HG02642 (cell line): ENCODE measurements around the gene VGLL3.

Experiments
- ATAC-seq: cut with Tn5 transposase; IDR thresholded peaks from one replicate; pipeline ENCODE4 v1.9.1; 2021; ENCODE audit warnings: mild to moderate bottlenecking; ENCODE audit not compliant: unreplicated experiment, poor library complexity

VGLL3 gene

GRCh38 chr3:86958534-86958933 is 32.4 kb downstream of the VGLL3 start:
- no peak for ATAC-seq

DNA sequence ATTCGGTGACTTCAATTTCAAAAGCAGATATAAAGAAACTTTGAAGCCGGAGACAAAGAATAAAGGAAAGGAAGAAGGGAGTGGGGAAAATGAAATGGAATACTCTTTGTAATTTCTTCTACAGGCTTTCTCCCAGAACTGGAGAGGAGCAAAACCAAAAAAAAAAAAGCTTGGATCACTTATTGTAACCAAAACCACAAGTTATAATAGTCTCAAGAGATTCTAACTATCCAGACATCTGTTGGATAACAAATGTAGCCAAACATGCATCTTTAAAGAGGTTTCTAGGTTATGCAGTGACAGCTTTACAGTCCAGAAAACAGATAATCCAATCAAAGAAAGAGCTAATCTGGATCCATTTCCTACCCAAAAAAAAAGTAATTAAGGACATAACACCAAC is 36.2 kb downstream of the VGLL3 start:
- no peak for ATAC-seq

GRCh38 chr3:86954226-86954625 is 36.7 kb downstream of the VGLL3 start:
- ATAC-seq, result no peak

GRCh38 chr3:86951322-86951721 is 39.6 kb downstream of the VGLL3 start:
- ATAC-seq, result no peak

DNA sequence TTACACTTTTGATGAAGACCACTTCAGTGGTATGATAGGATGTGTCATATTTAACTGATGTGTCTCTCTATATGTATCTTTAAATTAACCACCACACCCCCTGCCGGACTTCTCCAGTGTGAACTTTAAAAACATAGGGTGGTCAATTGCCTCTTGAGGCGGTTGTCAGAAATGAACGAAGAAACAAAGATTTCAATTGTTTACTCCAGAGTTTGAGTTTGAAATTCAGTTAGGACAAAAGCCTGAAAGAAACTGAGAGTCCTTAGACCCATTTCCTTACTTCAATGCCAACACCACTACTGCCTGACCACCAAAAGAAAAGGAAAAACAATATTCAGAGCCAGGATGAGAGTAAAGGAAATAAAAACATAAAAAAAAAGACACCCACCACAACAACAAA is 40.2 kb downstream of the VGLL3 start:
- ATAC-seq, result no peak

DNA sequence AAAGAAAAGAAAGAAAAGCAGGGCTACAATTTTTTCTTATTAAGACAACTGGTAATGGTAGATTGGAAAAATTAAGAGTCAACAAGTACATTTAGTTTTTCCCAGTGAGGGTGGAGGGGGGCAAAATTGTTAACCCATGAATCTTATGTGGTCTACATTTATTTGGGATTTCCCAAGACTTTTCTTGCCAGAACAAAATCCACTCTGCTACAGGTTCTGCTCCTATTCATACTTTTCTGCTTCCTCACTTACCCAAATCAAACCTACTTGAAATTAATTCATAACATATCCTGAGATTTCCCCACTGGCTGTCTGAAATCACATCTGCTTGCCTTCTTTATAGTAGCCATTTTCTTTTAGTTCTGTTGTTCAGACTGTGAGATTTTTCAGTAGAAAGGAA is 41.1 kb downstream of the VGLL3 start:
- ATAC-seq, result no peak

DNA sequence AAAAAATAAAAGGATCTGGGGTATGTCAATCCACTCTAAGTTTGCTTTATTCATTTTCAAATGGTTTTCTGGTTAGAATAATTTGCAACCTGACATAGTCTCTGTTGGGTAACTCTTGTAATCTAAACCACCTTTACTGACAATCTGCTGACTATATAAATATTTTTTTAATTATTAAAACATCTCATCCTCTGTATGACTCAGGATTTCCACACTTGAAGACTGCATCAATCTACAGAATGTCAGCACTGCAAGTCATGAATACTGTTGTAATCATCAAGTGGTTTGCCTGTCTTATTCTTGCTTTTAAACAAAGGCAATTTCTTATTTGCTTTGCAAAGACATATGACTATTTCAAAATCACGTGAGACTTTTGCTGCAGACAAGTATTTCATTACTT is 42.1 kb downstream of the VGLL3 start:
- ATAC-seq, result no peak

- no peak for ATAC-seq
These were observed 48.7 kb downstream of the VGLL3 start for GRCh38 chr3:86942206-86942605.

DNA sequence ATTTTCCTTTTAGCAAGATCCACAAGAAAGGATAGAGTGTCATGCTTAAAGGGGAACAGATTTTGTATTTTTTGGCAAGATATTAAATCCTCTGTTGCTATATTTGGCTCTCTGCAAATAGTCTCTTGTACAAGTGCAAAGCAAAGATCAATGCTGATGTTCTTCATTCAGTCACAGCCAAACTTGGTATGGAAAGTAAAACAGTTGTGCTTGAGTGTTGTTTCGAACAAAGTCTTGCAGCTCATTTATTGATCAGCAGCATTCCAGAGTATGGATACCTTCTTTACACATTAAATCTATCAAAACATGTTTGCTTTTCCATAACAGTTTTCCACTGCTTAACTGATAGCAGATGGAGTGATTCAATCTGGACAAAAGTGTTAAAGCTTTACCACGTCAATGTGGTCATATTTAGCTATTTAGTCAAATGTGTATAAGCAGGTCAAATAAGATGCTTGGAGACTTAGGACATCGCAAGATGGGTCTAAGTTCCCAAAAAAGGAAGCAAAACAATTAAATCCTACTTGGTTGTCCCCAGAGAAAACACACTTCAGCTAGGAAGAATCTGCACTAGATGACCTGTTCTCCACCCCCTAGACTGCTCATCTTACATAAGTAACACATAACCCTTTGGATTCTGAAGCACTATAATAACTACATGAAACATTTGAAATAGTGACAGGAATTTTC is 52.4 kb downstream of the VGLL3 start:
- no peak for ATAC-seq

GRCh38 chr3:86937306-86937791 is 53.6 kb downstream of the VGLL3 start:
- no peak for ATAC-seq

- ATAC-seq, result no peak
These were observed 56.1 kb downstream of the VGLL3 start for GRCh38 chr3:86934851-86935250.

GRCh38 chr3:86930831-86931230 is 60.1 kb downstream of the VGLL3 start:
- ATAC-seq, result no peak

GRCh38 chr3:86930181-86930580 is 60.8 kb downstream of the VGLL3 start:
- no peak for ATAC-seq

DNA sequence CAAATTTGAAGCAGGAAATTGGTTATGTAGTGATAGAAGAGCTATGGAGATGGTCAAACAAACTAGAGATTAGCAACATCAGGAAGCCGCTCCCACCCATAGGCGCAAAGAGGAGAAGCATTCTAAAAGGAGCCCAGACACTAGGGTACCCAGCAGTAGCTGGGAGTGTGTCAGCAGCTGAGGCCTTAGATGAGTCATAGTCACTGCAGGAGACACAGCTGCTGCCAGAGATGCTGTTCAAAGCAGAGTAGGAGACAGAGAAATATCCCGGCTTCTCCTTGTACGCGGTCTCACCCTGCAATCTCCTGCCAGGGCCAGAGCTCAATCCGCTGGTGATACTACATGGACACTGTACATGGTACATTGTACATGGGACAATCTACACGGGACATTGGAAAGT is 61.9 kb downstream of the VGLL3 start:
- ATAC-seq, result no peak

GRCh38 chr3:86923071-86923491 is 67.9 kb downstream of the VGLL3 start:
- ATAC-seq, result no peak

GRCh38 chr3:86921971-86922680 is 68.8 kb downstream of the VGLL3 start:
- no peak for ATAC-seq

GRCh38 chr3:86914670-86915069 is 76.3 kb downstream of the VGLL3 start:
- no peak for ATAC-seq

- ATAC-seq, result no peak
These were observed 77.8 kb downstream of the VGLL3 start for GRCh38 chr3:86913160-86913559.

- no peak for ATAC-seq
These were observed 95.7 kb downstream of the VGLL3 start for GRCh38 chr3:86895202-86895601.

DNA sequence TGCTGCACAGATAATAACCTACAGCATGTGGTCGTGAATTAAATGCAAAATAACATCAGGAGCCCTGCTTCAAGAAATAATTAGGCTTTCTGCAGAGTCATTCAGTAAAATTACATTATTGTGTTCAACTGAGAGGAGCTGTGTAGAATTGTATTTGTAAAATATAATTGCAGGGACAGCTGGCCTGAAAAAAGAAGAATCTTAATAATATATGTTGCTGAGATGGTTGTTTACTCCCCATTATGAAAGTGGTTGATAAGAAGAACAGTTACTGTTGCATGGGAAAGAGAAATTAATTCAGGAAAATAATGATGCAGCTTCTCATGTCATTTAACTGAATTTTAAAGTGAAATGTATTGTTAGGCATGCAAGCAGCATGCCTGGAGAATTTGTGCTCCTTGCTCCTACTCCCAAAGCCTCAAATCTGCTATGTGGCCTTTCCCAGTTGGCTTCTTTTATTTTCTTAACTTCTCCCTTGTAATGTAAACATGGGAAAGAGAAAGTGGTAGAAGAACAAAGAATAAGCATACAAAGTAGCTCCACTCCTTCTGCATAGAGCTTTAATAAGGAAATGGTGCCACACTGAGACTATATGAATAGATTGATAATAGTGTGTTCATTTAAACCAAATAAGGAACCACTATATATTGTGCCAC is 100.1 kb downstream of the VGLL3 start:
- ATAC-seq, result no peak
